Loucy (cell line): ENCODE measurements around the gene TBX15.

ENCODE experiments used
- H2AFZ ChIP-seq: fragments of 200-600 bp; sonication (generic); 2 replicates; pipeline ENCODE4 v1.6.0; 2016; ENCODE audit warnings: antibody characterized with exemption, mild to moderate bottlenecking, low read length, moderate library complexity
- H3F3A ChIP-seq: fragments of 200-600 bp; 2 replicates; pipeline ENCODE4 v1.6.0; 2016; ENCODE audit warnings: antibody characterized with exemption, low read depth, mild to moderate bottlenecking
- H3K27me3 ChIP-seq: fragments of 200-600 bp; sonication (generic); 2 replicates; pipeline ENCODE4 v1.6.1; 2014; ENCODE audit warnings: low read length, mild to moderate bottlenecking; ENCODE audit not compliant: insufficient read depth, poor library complexity, severe bottlenecking
- H3K36me3 ChIP-seq: fragments of 200-600 bp; sonication (generic); 2 replicates; pipeline ENCODE4 v1.6.1; 2016; ENCODE audit warnings: low read length; ENCODE audit not compliant: insufficient read depth
- H3K4me1 ChIP-seq: fragments of 200-600 bp; sonication (generic); 2 replicates; pipeline ENCODE4 v1.5.1; 2014; ENCODE audit warnings: low read length, mild to moderate bottlenecking; ENCODE audit not compliant: insufficient read depth, poor library complexity, severe bottlenecking
- H3K4me2 ChIP-seq: fragments of 200-600 bp; sonication (generic); 2 replicates; pipeline ENCODE4 v1.6.0; 2014; ENCODE audit warnings: antibody characterized with exemption, low read length, low read depth, mild to moderate bottlenecking; ENCODE audit not compliant: poor library complexity, severe bottlenecking
- H3K4me3 ChIP-seq: fragments of 200-600 bp; sonication (generic); 2 replicates; pipeline ENCODE4 v1.5.1; 2014; ENCODE audit warnings: low read length, mild to moderate bottlenecking, mixed read lengths; ENCODE audit not compliant: poor library complexity, severe bottlenecking
- H3K79me2 ChIP-seq: fragments of 200-600 bp; sonication (generic); 2 replicates; pipeline ENCODE4 v1.6.1; 2014; ENCODE audit warnings: low read length; ENCODE audit not compliant: insufficient read depth
- H3K9ac ChIP-seq: fragments of 200-600 bp; sonication (generic); 2 replicates; pipeline ENCODE4 v1.6.0; 2014; ENCODE audit warnings: mild to moderate bottlenecking, low read depth, low read length, moderate library complexity; ENCODE audit not compliant: poor library complexity, severe bottlenecking
- H3K9me2 ChIP-seq: fragments of 200-600 bp; sonication (generic); replicated peaks from 2 replicates; pipeline ENCODE4 v1.6.1; 2016; ENCODE audit warnings: low read depth, low read length, mixed read lengths
- H3K9me3 ChIP-seq: fragments of 200-600 bp; sonication (generic); 2 replicates; pipeline ENCODE4 v1.6.1; 2014; ENCODE audit warnings: mild to moderate bottlenecking, antibody characterized with exemption, low read length, low read depth; ENCODE audit not compliant: insufficient read depth
- H4K20me1 ChIP-seq: fragments of 200-600 bp; sonication (generic); 2 replicates; pipeline ENCODE4 v1.6.0; 2014; ENCODE audit warnings: antibody characterized with exemption, low read length, mild to moderate bottlenecking; ENCODE audit not compliant: insufficient read depth, poor library complexity, severe bottlenecking
- CTCF ChIP-seq: fragments of 200-600 bp; sonication (generic); conservative IDR thresholded peaks from 2 replicates; pipeline ENCODE4 v1.5.1; 2014; ENCODE audit warnings: mild to moderate bottlenecking, antibody characterized with exemption, low read length
- EZH2phosphoT487 ChIP-seq: fragments of 200-600 bp; IDR thresholded peaks from 2 replicates; pipeline ENCODE4 v1.6.1; 2018; ENCODE audit warnings: antibody characterized with exemption, mild to moderate bottlenecking, moderate library complexity, borderline replicate concordance

TBX15 gene

GRCh38 chr1:118970451-118970850, 17.7 kb downstream of the TBX15 start:
- no peak overlapping the region for H3K4me2 ChIP-seq
- no peaks in the 10 kb centered on the region for H3K9me3 ChIP-seq
- no peak overlapping the region for H3K9ac ChIP-seq
- no peaks in the 10 kb centered on the region for H3K4me1 ChIP-seq
- TF ChIP-seq EZH2phosphoT487, result no peak
- TF ChIP-seq CTCF, result no peak
- H3K4me3 ChIP-seq, result no peak overlapping the region
- H4K20me1 ChIP-seq, result no peaks in the 10 kb centered on the region
- no peak overlapping the region for H2AFZ ChIP-seq
- H3K36me3 ChIP-seq, result no peaks in the 10 kb centered on the region
- H3K9me2 ChIP-seq, result no peaks in the 10 kb centered on the region
- H3K27me3 ChIP-seq, result no peaks in the 10 kb centered on the region
- no peaks in the 10 kb centered on the region for H3F3A ChIP-seq
- no peaks in the 10 kb centered on the region for H3K79me2 ChIP-seq

- Histone ChIP-seq H3K9me2 (no peaks in the 10 kb centered on the region), H3K4me3 (no peak overlapping the region), H3K4me2 (no peak overlapping the region), H3K36me3 (no peaks in the 10 kb centered on the region), H3K9me3 (no peaks in the 10 kb centered on the region), H3K4me1 (no peaks in the 10 kb centered on the region), H2AFZ (no peak overlapping the region), H3K9ac (no peak overlapping the region), H4K20me1 (no peaks in the 10 kb centered on the region), H3F3A (no peaks in the 10 kb centered on the region), H3K79me2 (no peaks in the 10 kb centered on the region), H3K27me3 (no peaks in the 10 kb centered on the region)
- TF ChIP-seq EZH2phosphoT487, result no peak
- TF ChIP-seq CTCF, result no peak
These were observed 24.4 kb downstream of the TBX15 start for GRCh38 chr1:118963456-118964430.

DNA sequence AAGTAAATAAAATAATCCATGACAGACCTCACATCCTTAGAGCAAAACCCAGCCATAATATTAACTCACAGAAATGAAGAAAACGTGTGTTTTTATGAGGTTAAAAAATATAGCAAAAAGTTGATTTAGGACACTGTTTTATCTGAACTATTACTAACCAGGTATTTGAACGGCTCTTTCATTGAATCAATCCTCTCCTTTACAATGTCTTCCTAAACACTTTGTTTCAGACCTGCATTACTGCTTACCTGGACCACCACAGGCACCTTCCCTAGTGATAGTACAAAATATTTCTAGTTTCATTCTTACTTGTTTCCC, 25.0 kb downstream of the TBX15 start:
- Histone ChIP-seq H3F3A (no peaks in the 10 kb centered on the region), H4K20me1 (no peaks in the 10 kb centered on the region), H3K9me3 (no peaks in the 10 kb centered on the region), H3K79me2 (no peaks in the 10 kb centered on the region), H3K9me2 (no peaks in the 10 kb centered on the region), H3K9ac (no peak overlapping the region), H3K27me3 (no peaks in the 10 kb centered on the region), H2AFZ (no peak overlapping the region), H3K36me3 (no peaks in the 10 kb centered on the region), H3K4me2 (no peak overlapping the region), H3K4me3 (no peak overlapping the region), H3K4me1 (no peaks in the 10 kb centered on the region)
- TF ChIP-seq EZH2phosphoT487 (no peak), CTCF (no peak)
